ENCODE data around the gene LMTK2. TPM values are rescaled to one million over a fixed set of nuclear protein-coding genes. Genes with fewer than 3 reads are reported as not detected.

Gene LMTK2
- total RNA-seq, 1 donor from 2014 or later: 12.9 TPM

GRCh38 chr7:98157761-98158160, 51.1 kb downstream of the LMTK2 start:
- Histone ChIP-seq H3K36me3 (ENCODE audit: control insufficient read depth, insufficient read depth, low read length) (peaks cover 1% of the 10 kb centered on the region), H3K4me3 (ENCODE audit: low read depth, low read length) (no peak overlapping the region), H3K27me3 (ENCODE audit: control insufficient read depth, insufficient read depth, low read length) (no peaks in the 10 kb centered on the region)
- TF ChIP-seq CTCF (IDR thresholded peaks at IDR 0.05; ENCODE audit: insufficient read depth, low read length, severe bottlenecking): no peak
- DNase-seq (ENCODE audit: low read depth) (no peak), FAIRE-seq (no peak)

GRCh38 chr7:98162758-98163157, 56.1 kb downstream of the LMTK2 start:
- FAIRE-seq (no peak), DNase-seq (ENCODE audit: low read depth) (peak; percentile 24)
- H3K4me3 ChIP-seq (ENCODE audit: low read depth, low read length): no peak overlapping the region
- no peaks in the 10 kb centered on the region for H3K36me3 ChIP-seq (ENCODE audit: control insufficient read depth, insufficient read depth, low read length)
- H3K27me3 ChIP-seq (ENCODE audit: control insufficient read depth, insufficient read depth, low read length): no peaks in the 10 kb centered on the region
- TF ChIP-seq CTCF (IDR thresholded peaks at IDR 0.05; ENCODE audit: insufficient read depth, low read length, severe bottlenecking): no peak

- FAIRE-seq (no peak), DNase-seq (ENCODE audit: low read depth) (no peak)
- TF ChIP-seq CTCF (IDR thresholded peaks at IDR 0.05; ENCODE audit: insufficient read depth, low read length, severe bottlenecking): no peak
- Histone ChIP-seq H3K4me3 (ENCODE audit: low read depth, low read length) (no peak overlapping the region), H3K27me3 (ENCODE audit: control insufficient read depth, insufficient read depth, low read length) (no peaks in the 10 kb centered on the region), H3K36me3 (ENCODE audit: control insufficient read depth, insufficient read depth, low read length) (no peaks in the 10 kb centered on the region)
Observed at GRCh38 chr7:98163269-98163668, 56.6 kb downstream of the LMTK2 start.

GRCh38 chr7:98163704-98164494, 57.2 kb downstream of the LMTK2 start:
- no peak for FAIRE-seq

GRCh38 chr7:98165827-98166667, 59.4 kb downstream of the LMTK2 start:
- H3K36me3 ChIP-seq (ENCODE audit: control insufficient read depth, insufficient read depth, low read length): no peaks in the 10 kb centered on the region
- H3K4me3 ChIP-seq (ENCODE audit: low read depth, low read length): no peak overlapping the region
- peak; percentile 22 for DNase-seq (ENCODE audit: low read depth)
- no peak for FAIRE-seq
- H3K27me3 ChIP-seq (ENCODE audit: control insufficient read depth, insufficient read depth, low read length): no peaks in the 10 kb centered on the region
- TF ChIP-seq CTCF (IDR thresholded peaks at IDR 0.05; ENCODE audit: insufficient read depth, low read length, severe bottlenecking): peak; percentile 48

More at GRCh38 chr7:98163704-98164494, 57.2 kb downstream of the LMTK2 start:
- no peak for TF ChIP-seq CTCF (IDR thresholded peaks at IDR 0.05; ENCODE audit: insufficient read depth, low read length, severe bottlenecking)
- peak; percentile 77 for DNase-seq (ENCODE audit: low read depth)
- no peaks in the 10 kb centered on the region for H3K27me3 ChIP-seq (ENCODE audit: control insufficient read depth, insufficient read depth, low read length)
- H3K36me3 ChIP-seq (ENCODE audit: control insufficient read depth, insufficient read depth, low read length): no peaks in the 10 kb centered on the region
- H3K4me3 ChIP-seq (ENCODE audit: low read depth, low read length): no peak overlapping the region

Data from bronchial epithelial cell (primary cell).